Measurements from ENCODE around the gene TTC38.

Gene TTC38

DNA sequence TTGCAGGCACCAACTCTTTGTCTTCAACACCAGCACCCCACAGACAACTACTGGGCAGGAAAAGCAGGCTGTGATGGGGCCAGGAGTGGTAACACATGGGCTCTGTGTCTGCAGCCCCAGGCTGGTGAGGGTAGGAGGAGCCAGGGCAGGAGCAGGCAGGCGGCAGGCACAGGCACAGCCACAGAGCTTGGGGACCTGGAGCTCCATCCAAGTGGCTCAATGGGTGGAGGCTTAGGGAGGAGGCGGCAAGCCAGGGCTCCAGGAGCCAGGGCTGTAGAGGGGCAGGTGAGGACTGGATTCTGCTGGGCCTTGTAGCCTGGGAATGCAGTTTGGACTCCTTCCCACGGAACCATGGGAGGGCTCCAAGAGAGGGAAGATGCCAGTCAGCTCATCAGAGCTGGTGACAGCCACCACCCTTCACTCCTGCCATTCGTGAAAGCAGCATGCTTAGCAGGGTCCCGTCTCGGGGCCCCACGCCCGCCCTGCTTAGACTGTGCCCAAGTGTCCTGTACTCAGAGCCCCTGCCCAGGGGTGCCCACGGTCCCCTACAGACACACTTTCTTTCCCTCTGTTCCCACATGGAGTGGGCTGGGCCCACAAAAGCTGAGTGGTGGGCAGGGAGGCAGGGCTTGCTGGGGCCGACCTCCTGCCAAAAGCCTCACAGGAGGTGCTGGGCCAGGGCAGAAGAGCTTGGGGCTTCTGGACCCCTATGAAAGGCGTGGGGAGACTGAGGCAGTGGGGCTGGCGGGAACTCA lies 12.4 kb downstream of the TTC38 start:
- DNase-seq, result no peak

DNA sequence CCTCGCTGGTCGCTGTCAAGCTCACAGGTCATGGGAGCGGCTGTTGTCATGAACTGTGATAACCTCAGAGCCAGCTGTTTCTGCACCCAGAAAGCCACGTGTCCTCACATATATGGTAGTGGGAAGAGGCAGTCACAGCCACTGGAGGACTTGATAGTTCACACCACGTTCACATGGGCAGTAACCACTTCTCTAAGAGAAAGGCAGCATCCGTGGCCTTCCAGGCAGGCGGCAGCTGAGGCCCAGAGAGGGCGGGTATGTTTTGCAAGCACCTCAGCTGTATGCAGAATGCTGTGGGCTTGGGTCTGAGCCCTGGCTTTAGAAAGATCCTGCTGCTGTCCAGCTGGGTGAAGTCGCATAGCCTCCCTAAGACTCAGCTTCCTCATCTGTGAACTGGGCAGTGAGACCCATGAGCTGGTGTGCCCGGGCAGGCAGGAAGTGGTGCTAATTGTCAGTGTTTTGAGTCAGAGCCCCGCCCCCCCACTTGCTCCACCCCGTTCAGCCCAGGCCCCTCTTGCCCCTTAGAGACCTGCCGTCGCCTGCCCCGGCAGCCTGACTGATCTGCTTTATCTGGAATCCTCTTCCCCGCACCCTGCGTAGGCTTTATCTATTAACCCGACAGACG lies 13.3 kb downstream of the TTC38 start:
- DNase-seq, result no peak

DNA sequence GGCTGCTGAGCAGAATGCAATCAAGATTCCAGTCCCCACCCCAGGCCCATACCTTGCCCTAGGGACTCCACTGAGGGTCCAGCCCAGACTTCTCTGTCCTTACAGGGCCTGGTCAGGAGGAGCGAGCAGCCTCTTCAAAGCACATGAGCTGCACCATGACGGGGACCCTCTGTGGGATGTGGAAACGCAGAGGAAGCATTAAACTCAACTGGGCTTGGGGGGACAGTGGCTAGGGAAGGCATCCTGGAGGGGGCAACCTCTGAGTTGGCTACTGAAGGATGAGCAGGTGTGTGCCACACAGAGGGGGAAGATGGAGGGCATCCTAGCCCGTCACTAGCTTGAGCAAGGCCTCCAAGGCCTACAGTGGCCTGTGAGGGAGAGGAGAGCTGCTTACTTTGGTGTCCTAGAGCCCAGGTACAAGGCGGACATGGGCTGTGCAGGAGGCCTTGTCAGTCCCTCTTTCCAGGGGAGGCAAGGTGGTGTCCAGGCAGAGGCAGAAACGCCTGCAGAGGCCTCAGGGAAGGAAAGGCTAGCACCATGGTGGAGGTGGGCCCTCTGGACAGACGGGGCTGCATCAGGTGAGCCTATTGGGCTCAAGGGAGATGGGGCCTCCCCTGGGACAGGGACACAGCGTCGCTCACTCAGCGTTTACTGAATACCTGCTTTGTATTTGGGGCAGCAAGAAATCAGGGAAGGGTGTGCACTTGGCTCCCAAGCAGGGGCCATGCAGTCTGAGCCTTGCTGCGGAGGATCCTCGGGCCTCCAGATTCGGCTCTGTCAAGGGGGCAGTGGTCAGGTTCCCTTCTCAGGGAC lies 14.3 kb downstream of the TTC38 start:
- DNase-seq, result no peak

- DNase-seq, result no peak
Observed at GRCh38 chr22:46286006-46286405, 18.2 kb downstream of the TTC38 start.

DNA sequence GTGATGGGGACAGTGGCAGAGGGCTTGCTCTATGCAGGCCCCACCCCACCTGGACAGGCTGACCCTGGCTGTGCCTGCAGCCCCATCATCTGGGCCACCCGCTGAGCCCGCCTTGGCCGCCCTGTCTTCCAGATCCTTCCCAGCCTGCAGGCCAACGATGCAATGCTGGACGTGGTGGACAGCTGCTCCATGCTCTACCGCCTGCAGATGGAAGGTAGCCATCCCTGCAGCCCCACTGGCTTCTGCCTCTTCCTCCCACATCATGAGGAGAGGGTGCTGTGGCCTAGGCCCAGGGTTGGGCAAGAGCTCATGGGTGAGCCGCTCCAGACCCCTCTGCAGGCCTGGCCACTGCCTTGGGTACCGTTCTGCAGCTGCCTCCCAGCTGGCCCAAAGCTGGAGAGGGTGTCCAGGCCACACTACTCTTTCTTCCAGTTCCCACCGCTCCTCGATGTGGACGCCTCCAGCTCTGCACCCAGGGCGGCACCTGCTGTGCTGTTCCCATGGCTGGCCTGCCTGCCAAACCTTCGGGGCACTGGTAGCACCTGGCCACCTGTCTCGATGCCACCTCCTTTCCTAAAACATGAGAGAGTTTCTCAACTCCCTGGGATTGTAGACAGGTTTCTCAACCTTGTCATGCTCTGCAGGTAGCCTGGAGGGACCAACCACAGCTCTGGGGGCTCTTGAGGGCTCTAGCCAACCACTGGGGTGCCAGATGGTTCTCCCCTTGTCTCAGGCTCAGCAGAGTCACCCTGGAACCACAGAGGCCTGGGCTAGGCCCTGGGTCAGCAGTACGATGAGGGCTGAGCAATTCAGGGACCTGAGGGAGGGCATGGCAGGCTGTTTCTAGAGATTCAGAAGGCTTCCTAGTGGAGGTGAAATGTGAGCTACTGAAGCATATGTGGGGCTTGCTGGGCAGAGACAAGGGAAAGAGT lies 19.4 kb downstream of the TTC38 start:
- no peak for DNase-seq

- no peak for DNase-seq
Observed at GRCh38 chr22:46287873-46288751, 20.3 kb downstream of the TTC38 start.

- DNase-seq, result no peak
Observed at GRCh38 chr22:46288846-46289243, 21.0 kb downstream of the TTC38 start.

DNA sequence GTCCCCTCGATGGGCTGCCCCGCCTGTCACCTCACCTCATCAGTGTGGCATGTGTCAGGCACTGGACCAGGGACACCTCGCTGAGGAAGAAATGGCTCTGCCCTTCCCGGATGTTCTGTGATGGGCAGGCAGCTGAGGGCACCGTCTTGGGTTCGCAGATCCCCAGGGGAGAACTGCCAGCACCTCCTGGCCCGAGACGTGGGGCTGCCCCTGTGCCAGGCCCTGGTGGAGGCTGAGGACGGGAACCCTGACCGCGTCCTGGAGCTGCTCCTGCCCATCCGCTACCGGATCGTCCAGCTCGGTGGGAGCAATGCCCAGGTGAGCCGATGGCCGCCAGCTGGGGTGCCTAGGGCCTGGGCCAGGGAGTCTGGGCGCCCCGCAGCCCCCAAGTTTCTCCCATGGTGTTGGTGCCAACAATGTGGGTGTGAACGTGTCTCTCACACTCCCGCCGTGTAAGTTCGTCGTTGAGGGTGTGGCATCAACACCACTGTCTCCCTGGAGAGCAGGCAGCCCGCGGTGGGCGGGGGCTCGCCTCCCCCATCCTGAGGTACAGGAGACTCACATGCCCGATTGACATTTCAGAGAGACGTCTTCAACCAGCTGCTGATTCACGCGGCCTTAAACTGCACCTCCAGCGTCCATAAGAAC lies 21.6 kb downstream of the TTC38 start:
- no peak for DNase-seq

GRCh38 chr22:46290121-46290842 lies 22.5 kb downstream of the TTC38 start:
- DNase-seq, result no peak

- no peak for DNase-seq
Observed at GRCh38 chr22:46290843-46291785, 23.3 kb downstream of the TTC38 start.

DNA sequence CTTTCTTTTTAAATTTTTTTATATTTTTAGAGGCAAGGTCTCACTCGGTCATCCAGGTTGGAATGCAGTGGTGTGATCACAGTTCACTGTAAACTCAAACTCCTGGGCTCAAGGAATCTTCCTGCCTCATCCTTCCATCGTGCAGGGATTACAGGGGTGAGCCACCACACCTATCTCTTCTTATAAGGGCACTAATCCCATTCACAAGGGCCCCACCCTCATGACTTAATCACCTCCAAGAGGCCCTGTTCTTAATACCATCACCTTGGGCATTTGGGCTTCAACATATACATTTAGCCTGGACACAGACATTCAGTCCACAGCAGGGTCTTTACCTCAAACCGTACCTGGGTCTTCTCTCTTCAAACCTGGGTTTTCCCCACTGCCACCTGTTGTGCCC lies 24.4 kb downstream of the TTC38 start:
- DNase-seq, result no peak

DNA sequence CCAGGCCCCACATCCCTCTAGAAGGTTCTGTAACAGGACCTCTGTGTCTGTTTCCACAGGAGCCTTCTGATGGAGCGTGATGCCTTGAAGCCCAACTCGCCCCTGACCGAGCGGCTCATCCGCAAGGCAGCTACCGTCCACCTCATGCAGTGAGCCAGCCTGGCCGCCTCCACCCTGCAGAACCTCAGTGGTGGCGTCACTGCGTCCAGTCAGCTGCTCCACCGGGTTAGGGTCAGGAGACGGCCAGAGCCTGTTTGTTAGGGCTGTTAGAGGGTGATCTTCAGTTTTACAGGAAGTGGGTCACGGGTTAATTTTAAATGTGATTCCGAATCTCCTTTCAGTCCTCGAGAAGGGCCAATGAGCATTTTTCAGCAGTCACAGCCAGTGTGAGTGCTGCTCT lies 24.9 kb downstream of the TTC38 start:
- no peak for DNase-seq

- no peak for DNase-seq
Observed at GRCh38 chr22:46293577-46294260, 25.9 kb downstream of the TTC38 start.

DNA sequence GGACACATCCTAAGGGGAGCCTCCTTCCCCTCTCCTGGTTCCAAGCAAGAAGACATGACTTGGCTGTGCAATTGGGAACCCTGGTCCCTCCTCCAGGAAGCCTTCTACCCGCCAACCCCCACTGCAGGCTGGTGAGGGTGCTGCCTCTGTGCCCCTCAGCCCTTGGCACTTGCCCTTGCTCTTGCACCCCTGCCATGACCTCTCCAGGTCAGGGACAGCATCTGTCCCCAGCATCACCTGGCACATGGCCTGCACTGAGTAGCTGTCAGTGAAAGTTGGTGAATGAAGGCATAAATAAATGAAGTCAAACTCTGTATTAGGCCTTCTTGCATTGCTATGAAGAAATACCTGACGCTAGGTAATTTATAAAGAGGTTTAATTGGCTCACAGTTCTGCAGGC lies 27.0 kb downstream of the TTC38 start:
- DNase-seq, result no peak

DNA sequence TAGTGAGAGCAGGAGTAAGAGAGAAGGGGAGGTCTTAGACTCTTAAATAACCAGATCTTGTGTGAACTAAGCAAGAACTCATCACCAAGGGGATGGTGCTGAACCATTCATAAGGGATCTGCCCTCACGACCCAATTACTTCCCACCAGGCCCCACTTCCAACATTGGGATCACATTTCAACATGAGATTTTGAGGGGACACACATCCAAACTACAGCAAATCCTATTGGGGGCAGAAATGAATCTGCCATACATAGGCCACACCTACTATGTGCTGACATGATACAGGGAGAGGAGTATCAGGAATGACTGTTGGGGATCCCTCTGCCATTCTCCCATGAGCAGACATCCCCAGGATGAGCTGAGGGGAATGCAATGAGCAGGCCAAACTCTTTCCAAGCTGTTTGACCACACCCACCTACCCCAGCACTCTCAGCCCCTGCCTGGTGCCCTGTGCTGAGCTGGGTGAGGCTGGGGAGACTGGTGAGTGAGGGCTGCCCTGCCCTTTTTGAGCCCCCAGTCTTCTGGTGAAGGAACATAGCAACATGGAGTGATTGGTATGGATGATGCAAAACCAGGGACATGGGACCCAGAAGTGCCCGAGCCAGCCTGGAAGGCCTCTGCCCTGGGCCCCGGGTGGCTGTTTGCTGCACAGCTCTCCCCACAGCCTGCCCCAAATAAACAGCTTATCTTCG lies 27.6 kb downstream of the TTC38 start:
- no peak for DNase-seq

DNA sequence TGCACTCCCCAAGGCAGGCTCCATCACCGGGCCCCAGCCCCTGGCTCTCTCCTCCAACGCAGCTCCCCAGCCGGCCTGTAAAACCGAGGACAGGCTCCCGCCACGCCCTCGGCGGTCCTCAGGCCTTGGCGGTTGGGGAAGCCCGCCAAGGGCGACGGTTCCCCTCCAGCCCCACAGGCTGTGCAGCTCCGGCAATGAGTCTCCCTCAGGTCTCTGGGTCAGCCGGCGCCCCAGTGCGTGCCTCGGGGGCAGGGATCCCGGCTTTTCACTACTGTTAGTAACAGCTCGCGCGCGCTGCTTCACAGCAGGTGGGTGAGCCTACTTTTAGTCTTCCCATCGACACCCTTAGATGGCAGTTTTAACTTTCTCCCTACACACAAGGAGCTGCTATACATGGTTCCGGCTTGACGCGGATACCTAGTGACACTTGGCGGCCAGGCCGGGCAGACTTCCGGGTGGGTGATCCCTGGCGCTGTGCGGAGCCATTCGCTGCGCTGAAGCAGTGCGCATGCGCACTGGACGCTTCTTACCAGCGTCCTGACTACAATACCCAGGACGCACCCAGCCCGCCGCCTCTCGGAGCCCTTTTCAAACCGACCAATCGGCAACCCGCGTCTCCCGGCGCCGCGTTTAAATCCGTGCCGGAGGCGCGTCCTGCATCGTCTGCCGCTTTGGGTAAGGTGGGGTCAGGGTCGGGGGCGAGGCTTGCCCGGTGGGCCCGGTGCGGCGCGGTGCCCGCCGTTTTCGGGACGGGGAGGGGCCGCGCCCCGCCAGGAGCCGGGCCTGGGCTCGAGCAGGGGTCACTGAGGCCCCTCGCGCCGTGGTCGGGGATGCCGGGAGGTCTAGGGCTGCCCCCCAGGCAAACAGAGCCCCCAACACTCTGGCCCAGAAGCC lies 28.7 kb downstream of the TTC38 start, which contains the start of gene GTSE1:
Gene GTSE1 (plus strand): TSS at position 614 of the 894 bp plus-strand sequence. CDS start 531 bp downstream, outside the sequence.
- DNase-seq, result peak; percentile 92

All from NCI-H510A treated with DMSO at 0.1 percent for 48 hours (cell line).